H1 (cell line): Measurements from ENCODE around the gene NDST4. TPM values are rescaled to one million over a fixed set of nuclear protein-coding genes. Genes with fewer than 3 reads are reported as not detected.

ENCODE experiments used
- CHD1 ChIP-seq: IDR thresholded peaks from 2 replicates; pipeline ENCODE4 v1.6.1; 2012; ENCODE audit warnings: low read depth, low read length, improper control_type of control experiment
- polyA plus RNA-seq, 7 experiments: library from polyadenylated mRNA; depleted of rRNA in 3 of 7; stranded (reverse) in 5 of 7; unstranded in 2 of 7; fragments of >200 nt in 5 of 7; fragments of 200-250 nt in 2 of 7; gene quantifications; 1 replicate in 5 of 7; 2 replicates in 1 of 7; 4 replicates in 1 of 7; pipeline versions ENCODE4 v1.2.1 to v1.2.3, GENCODE V29; 2011 to 2013; ENCODE audit warnings: missing spikeins in 2 of 7, mixed read lengths in 2 of 7
- total RNA-seq: library from RNA; stranded (reverse); fragmentation: NEBNext Ultra II Directional; extraction: Animal tissue kit (Norgen Biotek cat#: 25700); gene quantifications from 2 replicates; pipeline ENCODE4 v1.2.1, GENCODE V29; 2021

The NDST4 gene
- total and polyA plus RNA-seq, 2 of the 8 experiments (the other 6 are each of a cell fraction or from before 2014, with no cell fraction given), result 0.02 TPM; not detected in 1

DNA sequence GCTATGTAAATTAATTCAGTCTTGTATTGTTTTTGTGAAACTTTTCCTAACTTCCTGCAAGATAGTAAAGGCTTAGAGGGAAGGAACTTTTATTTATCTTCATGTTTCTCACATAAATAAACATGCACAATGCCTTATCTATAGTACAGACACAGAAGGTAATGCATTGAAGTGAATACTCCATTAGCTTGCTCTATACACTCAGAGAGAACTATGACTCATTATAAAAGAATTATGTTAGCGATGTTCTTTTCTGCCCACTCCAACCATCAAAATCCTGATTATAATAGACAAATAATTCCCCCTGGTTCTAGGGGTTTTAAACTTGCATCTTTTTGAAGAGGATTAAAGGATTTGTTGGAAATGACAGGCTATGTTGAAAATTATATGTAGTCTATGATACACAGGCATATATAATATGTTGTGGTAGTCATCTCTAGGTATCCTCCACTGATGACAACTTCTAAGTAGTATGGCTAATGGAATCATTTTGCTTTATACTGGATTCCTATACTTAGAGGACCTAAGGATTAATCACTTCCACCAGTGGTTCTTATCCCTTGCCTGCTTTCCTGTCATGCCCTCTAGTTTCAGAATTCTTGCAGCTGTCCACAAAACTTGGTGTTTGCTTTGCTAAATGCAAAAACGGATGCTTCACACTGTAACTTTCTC, 115.7 kb downstream of the NDST4 start (continued):
- TF ChIP-seq CHD1, result no peak
- TF ChIP-seq, all 59 proteins: peak for 0
